GM18526 (cell line): ENCODE measurements around the gene INPP4A.

Experiments
- POLR2A ChIP-seq: IDR thresholded peaks from 3 replicates; pipeline ENCODE4 v1.6.1; 2011; ENCODE audit not compliant: insufficient read length; ENCODE audit errors: extremely low read depth

INPP4A gene

GRCh38 chr2:98541906-98542305 lies 97.2 kb downstream of the INPP4A start:
- no peak for TF ChIP-seq POLR2A

DNA sequence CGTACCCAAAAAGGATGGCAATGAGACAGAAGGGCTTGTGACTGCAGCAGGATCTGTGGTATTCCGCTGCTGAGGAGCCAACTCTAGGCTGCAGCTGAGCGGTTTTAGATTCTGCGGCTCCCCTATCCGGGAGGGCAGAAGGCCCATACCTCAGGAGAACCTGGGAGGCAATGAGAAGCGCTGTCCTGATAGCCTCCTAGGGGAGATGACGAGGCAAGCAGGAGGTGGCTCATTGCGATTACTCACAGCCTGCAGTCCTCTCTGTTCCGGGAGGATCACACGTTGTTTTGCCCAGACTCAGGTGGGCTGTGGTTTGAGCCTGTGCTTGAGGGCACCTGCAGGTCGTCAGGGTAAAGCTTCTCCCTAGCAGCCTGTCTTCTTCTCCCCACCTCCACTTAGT lies 98.6 kb downstream of the INPP4A start:
- no peak for TF ChIP-seq POLR2A

DNA sequence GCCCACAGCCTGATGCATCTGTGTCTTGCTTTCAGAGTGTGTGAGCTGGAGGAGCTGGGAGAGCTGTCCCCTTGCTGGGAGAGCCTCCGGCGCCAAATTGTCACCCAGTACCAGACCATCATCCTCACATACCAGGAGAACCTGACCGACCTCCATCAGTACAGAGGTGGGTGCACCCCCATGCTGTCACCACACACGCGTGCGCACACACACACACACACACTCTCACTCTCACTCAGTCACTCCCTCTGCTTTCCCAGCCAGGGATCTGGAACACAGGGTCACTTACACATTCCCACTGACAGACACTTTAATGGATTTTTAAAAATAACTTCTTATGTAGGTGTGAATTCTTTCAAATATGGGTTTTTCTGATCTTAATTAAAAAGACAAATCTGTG lies 99.2 kb downstream of the INPP4A start:
- TF ChIP-seq POLR2A, result no peak

- no peak for TF ChIP-seq POLR2A
Observed at GRCh38 chr2:98545591-98545990, 100.9 kb downstream of the INPP4A start.

DNA sequence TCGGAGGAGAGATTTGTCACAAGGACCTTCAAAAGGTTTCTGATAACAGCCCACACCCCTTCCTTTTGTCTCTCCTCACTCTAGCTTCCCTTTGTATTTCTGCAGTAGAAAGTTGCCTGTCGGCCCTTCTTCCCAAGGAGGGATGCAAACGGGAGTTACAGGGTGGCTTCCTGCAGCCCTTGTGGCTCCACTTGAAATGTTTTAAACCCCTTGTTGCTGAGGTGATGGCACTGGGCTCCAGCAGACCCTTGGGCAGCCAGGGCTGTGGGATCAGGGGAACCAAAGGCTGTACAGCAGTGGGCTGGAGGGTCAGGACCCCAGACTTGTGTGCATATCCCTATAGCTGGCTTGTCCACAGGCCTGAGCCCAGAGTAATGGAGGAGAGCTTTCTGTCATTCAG lies 101.5 kb downstream of the INPP4A start:
- TF ChIP-seq POLR2A, result no peak

GRCh38 chr2:98547092-98547790 lies 102.6 kb downstream of the INPP4A start:
- TF ChIP-seq POLR2A, result no peak

DNA sequence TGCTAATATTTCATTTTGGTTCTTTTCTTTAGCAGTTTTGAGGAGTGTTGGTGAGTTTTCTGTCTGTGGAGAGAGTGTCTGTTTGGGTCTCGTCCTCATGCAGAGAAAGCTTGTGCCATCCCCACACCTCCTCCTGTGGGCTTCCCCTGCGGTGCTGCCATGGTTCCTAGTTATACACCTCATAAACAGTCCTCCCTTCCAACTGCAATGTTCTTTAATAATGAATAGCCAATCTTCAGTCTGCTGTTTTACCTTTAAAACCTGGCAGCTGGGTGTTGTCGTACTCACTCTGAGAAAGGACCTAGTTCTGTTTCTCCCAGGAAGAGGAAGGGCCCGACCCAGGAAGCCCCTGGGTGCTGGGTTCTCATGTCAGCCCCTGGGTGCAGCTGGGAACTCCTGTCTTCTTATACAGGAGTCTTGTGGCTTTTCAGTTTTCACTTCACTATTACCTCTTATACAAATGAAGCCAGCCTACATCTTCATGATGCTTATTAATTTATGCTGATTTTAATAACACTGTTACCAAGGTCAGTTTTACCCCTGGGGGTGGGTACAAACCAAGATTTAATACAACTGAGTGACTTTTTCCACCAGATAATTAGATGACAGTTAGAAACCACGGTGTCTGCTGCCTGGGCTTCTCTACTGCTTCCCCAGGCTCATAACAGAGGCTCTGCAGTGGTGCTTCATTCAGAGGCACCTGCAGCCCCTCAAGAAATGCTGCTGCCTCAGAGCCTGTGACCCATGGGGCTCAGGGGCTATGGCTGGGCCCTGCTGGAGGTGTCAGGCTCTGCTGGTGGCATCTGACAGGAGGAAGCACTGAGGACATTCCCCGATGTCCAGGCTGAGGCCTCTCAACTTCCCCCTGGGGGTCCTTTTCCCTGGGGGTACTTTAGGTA lies 104.5 kb downstream of the INPP4A start:
- TF ChIP-seq POLR2A, result no peak

DNA sequence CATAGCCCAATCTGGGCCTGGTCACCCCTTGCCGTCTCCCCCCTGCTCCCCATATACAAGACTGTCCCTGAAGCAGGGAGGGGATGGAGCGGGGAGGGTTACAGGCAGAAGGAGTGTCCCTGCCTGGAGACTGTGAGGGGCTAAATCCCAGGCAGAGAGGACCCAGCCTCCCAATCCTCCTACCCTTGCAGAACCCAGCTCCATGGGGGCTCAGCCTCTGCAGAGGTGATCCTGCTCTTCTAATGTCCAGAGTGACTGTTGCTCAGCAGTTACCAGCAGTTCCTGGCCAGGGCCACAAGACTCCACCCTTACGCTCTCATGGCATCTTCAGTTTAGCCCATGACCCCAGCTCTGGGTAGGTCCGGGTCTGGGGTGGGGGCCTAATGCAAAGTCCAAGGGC lies 105.5 kb downstream of the INPP4A start:
- no peak for TF ChIP-seq POLR2A

GRCh38 chr2:98551316-98551715 lies 106.7 kb downstream of the INPP4A start:
- no peak for TF ChIP-seq POLR2A

DNA sequence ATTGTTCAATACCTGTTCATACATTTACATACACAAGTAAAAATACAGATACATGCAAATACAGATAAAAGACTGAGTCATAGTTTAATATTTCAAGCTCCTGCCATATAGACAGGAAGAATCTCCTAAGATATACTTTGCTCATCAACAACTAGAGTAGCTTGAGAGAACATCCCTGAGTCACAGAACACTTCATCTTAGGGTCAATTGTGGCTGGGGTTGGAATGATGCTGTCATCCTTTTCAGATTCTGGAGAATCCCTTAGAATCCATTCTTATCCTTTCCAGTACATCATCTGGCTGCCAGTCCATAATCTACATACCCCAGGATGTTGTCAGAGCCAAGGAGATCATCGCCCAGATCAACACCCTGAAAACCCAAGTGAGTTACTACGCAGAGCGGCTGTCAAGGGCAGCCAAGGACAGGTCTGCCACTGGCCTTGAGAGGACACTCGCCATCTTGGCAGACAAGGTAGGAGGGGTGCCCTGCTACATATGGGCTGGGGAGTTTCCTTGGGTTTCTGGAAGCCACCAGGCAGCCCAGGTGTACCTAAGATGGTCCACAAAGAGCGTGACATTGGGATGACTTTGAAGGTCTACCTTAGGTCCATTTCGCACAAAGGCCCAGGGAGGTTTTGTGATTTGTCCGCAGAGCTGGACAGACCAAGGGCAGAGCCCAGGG lies 108.0 kb downstream of the INPP4A start:
- no peak for TF ChIP-seq POLR2A

GRCh38 chr2:98554116-98554861 lies 109.6 kb downstream of the INPP4A start:
- TF ChIP-seq POLR2A, result no peak

DNA sequence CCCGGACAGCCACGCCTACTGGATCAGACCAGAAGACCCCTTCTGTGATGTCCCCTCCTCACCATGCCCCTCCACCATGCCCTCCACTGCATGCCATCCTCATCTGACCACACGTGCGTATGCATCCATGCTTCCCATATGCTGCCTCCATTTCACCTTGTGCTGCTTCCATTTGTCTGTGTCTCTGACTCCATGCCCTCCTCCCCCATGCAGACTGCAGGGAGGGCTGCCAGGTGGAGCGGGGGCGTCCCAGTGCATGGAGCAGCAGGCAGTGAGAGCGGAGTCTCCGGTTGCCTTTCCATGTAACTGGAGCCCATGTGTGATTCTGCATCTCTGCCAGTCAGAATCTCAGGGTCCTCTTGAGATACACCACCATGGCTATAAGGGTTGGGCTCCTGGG lies 111.0 kb downstream of the INPP4A start:
- TF ChIP-seq POLR2A, result no peak

- no peak for TF ChIP-seq POLR2A
Observed at GRCh38 chr2:98556344-98557033, 111.8 kb downstream of the INPP4A start.

DNA sequence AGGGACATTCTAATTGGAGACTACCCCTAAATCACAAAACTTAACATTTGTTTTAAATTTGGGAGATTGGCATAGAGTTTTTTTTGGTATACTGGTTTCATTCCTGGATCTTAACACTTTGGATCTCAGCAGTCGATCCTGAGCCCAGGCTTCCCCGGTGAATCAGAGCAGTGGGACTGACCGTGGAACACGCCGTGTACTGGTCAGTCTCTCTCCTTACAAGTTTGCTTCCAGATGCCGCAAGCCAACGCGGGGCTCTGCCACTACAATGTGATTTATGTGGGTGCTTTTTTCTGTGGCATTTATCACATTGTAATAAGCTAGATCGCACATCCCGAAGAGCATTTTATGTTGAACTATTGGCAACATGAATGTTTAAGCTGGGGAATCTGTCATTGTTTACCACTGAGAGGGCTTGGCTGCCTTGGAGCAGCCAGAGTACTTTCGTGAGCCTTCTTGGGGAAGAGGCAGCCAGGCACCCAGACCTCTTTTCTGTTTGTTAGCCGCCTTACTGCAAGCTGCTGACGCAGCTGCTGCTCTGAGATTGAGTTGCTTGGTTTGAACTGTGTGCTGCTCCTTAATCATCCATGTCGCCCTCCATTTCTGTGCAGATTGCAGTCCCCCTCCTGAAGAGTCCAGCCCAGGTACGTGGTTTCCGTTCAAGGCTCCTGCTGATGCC lies 114.3 kb downstream of the INPP4A start:
- no peak for TF ChIP-seq POLR2A
